H1 (cell line): ENCODE measurements around the gene TBC1D19. TPM values are rescaled to one million over a fixed set of nuclear protein-coding genes. Genes with fewer than 3 reads are reported as not detected.

Source experiments
- CHD7 ChIP-seq: fragments of 300-600 bp; sonication (generic); IDR thresholded peaks from 2 replicates; pipeline ENCODE4 v1.7.1; 2012; ENCODE audit warnings: low read length, moderate library complexity, mild to moderate bottlenecking, inconsistent platforms; ENCODE audit not compliant: insufficient replicate concordance
- CTCF ChIP-seq, 3 experiments: IDR thresholded peaks; 1 replicate in 2 of 3; 2 replicates in 1 of 3; pipeline versions ENCODE4 v1.5.1 to v1.6.1; 2011; ENCODE audit warnings: low read length in 3 of 3, mild to moderate bottlenecking in 3 of 3, inconsistent platforms in 2 of 3, low read depth in 1 of 3, moderate library complexity in 1 of 3; ENCODE audit not compliant: insufficient read depth in 1 of 3; ENCODE audit errors: control extremely low read depth in 1 of 3
- EGR1 ChIP-seq: IDR thresholded peaks from 2 replicates; pipeline ENCODE4 v1.6.1; 2011; ENCODE audit warnings: low read depth, low read length, borderline replicate concordance
- HDAC2 ChIP-seq, 2 experiments: fragments of 300-600 bp in 1 of 2; sonication (generic) in 1 of 2; IDR thresholded peaks; 2 replicates each; pipeline ENCODE4 v1.6.1; 2011 to 2012; ENCODE audit warnings: low read depth in 2 of 2, low read length in 2 of 2, mild to moderate bottlenecking in 2 of 2, moderate library complexity in 2 of 2, borderline replicate concordance in 1 of 2, inconsistent platforms in 1 of 2
- KDM1A ChIP-seq: fragments of 200-600, 300-600 bp; sonication (generic); IDR thresholded peaks from 2 replicates; pipeline ENCODE4 v1.7.1; 2016; ENCODE audit warnings: mild to moderate bottlenecking, low read length, borderline replicate concordance
- RAD21 ChIP-seq, 2 experiments: IDR thresholded peaks in 1 of 2; conservative IDR thresholded peaks in 1 of 2; 2 replicates each; pipeline ENCODE4 v1.6.1; 2011; ENCODE audit warnings: low read depth in 2 of 2, low read length in 2 of 2, improper control_type of control experiment in 1 of 2, inconsistent platforms in 1 of 2, mild to moderate bottlenecking in 1 of 2, moderate library complexity in 1 of 2
- RBBP5 ChIP-seq: IDR thresholded peaks from 2 replicates; pipeline ENCODE4 v1.7.1; 2012; ENCODE audit warnings: low read depth, mild to moderate bottlenecking, inconsistent platforms, low read length, moderate library complexity, borderline replicate concordance
- SP1 ChIP-seq: IDR thresholded peaks from 2 replicates; pipeline ENCODE4 v1.6.1; 2011; ENCODE audit warnings: low read depth, low read length
- polyA plus RNA-seq, 7 experiments: library from polyadenylated mRNA; depleted of rRNA in 3 of 7; stranded (reverse) in 5 of 7; unstranded in 2 of 7; fragments of >200 nt in 5 of 7; fragments of 200-250 nt in 2 of 7; gene quantifications; 1 replicate in 5 of 7; 2 replicates in 1 of 7; 4 replicates in 1 of 7; pipeline versions ENCODE4 v1.2.1 to v1.2.3, GENCODE V29; 2011 to 2013; ENCODE audit warnings: missing spikeins in 2 of 7, mixed read lengths in 2 of 7
- total RNA-seq: library from RNA; stranded (reverse); fragmentation: NEBNext Ultra II Directional; extraction: Animal tissue kit (Norgen Biotek cat#: 25700); gene quantifications from 2 replicates; pipeline ENCODE4 v1.2.1, GENCODE V29; 2021

Gene TBC1D19
- total and polyA plus RNA-seq, 2 of the 8 experiments (the other 6 are each of a cell fraction or from before 2014, with no cell fraction given) = 1.9 to 3.5 TPM

- no peak for TF ChIP-seq CHD7
- no peak for TF ChIP-seq SP1
- TF ChIP-seq HDAC2 (IDR thresholded peaks at IDR 0.05; ENCODE audit: borderline replicate concordance in 1 of 2, low read depth in 2 of 2, low read length in 2 of 2) = no peak
- no peak for TF ChIP-seq KDM1A
- TF ChIP-seq CTCF (IDR thresholded peaks at IDR 0.05; ENCODE audit: control extremely low read depth in 1 of 3, insufficient read depth in 1 of 3, low read depth in 1 of 3, low read length in 3 of 3) = no peak
- no peak for TF ChIP-seq EGR1
- no peak for TF ChIP-seq RAD21 (IDR thresholded peaks at IDR 0.05 in 1 of 2, conservative IDR thresholded peaks at IDR 0.05 in 1 of 2; ENCODE audit: low read depth in 2 of 2, low read length in 2 of 2)
- TF ChIP-seq RBBP5 = no peak
These were observed 145.1 kb downstream of the TBC1D19 start (continued) for GRCh38 chr4:26729027-26729426.
